ENCODE measurements around the gene TTLL7. TPM values are rescaled to one million over a fixed set of nuclear protein-coding genes. Genes with fewer than 3 reads are reported as not detected.

Gene TTLL7
- total and polyA plus RNA-seq, 9 donors = 2.0 to 21.8 (median 2.8) TPM

DNA sequence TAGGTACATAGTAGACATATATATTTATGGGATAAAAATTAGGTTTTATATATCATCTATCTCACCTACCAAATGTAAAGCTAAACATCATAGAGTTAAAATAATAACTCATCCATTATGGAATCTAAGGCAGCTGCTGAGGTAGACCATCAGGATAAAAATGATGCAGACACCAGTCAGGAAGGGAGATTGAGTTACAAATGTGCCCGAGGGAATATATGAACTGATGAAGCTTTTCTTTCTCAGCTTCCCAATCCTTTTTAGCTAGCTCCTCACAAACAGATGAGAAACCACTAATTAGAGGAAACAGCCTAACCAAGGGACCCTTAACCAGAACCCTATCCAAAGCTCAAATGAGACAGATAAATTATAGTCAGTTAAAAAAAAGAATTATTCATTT is 20.9 kb downstream of the TTLL7 start:
- 85 to 93% (median 92%) methylated on average over 1 of the region's 1 CpG for WGBS, 3 donors
- Histone ChIP-seq H3K36me3 (no peaks in the 10 kb centered on the region), H3K4me1 (ENCODE audit: insufficient read depth) (no peaks in the 10 kb centered on the region), H3K27ac (no peak overlapping the region), H3K27me3 (no peaks in the 10 kb centered on the region), H3K9me3 (no peaks in the 10 kb centered on the region), H3K4me3 (no peak overlapping the region)
- intact Hi-C loops (cut with DNase I) = no loop called here
- no peak for DNase-seq
- TF ChIP-seq, protein P1, sequence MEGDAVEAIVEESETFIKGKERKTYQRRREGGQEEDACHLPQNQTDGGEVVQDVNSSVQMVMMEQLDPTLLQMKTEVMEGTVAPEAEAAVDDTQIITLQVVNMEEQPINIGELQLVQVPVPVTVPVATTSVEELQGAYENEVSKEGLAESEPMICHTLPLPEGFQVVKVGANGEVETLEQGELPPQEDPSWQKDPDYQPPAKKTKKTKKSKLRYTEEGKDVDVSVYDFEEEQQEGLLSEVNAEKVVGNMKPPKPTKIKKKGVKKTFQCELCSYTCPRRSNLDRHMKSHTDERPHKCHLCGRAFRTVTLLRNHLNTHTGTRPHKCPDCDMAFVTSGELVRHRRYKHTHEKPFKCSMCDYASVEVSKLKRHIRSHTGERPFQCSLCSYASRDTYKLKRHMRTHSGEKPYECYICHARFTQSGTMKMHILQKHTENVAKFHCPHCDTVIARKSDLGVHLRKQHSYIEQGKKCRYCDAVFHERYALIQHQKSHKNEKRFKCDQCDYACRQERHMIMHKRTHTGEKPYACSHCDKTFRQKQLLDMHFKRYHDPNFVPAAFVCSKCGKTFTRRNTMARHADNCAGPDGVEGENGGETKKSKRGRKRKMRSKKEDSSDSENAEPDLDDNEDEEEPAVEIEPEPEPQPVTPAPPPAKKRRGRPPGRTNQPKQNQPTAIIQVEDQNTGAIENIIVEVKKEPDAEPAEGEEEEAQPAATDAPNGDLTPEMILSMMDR (IDR thresholded peaks at IDR 0.05) = no peak
- TF ChIP-seq POLR2A (IDR thresholded peaks at IDR 0.05) = no peak
- no peak for TF ChIP-seq EP300 (IDR thresholded peaks at IDR 0.05)

DNA sequence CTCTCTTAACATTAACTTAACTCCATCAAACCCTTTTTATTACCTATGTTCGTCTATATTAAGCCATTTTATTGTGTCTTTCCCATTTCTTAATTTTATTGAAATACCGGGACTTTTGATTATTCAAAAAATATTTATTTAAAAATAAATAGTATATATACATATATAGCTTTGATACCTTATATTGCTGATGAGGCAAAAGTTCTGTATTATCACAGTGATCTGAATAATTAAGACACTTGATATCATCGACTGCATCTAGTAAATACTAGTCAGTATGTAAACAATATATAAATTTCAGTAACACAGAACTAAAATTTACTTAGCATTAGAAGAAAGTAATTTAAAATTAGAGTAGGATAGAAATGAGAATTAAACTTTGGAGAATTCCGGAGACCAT is 22.0 kb downstream of the TTLL7 start:
- 82 to 97% (median 96%) methylated on average over 4 of the region's 4 CpGs for WGBS, 3 donors
- intact Hi-C loops (cut with DNase I) = no loop called here
- TF ChIP-seq POLR2A (IDR thresholded peaks at IDR 0.05) = no peak
- TF ChIP-seq EP300 (IDR thresholded peaks at IDR 0.05) = no peak
- TF ChIP-seq, protein P1 (IDR thresholded peaks at IDR 0.05) = no peak
- no peak overlapping the region for H3K27ac ChIP-seq
- no peaks in the 10 kb centered on the region for H3K27me3 ChIP-seq
- no peaks in the 10 kb centered on the region for H3K4me1 ChIP-seq (ENCODE audit: insufficient read depth)
- no peak overlapping the region for H3K4me3 ChIP-seq
- H3K36me3 ChIP-seq = no peaks in the 10 kb centered on the region
- H3K9me3 ChIP-seq = no peaks in the 10 kb centered on the region
- no peak for DNase-seq

GRCh38 chr1:83970802-83971201 is 28.1 kb downstream of the TTLL7 start:
- no peak for DNase-seq
- 66 to 76% (median 69%) methylated on average over 1 of the region's 1 CpG for WGBS, 3 donors
- H3K4me1 ChIP-seq (ENCODE audit: insufficient read depth) = peaks cover 4% of the 10 kb centered on the region
- H3K27ac ChIP-seq = no peak overlapping the region
- intact Hi-C loops (cut with DNase I) = no loop called here
- H3K4me3 ChIP-seq = no peak overlapping the region
- H3K36me3 ChIP-seq = no peaks in the 10 kb centered on the region
- no peaks in the 10 kb centered on the region for H3K27me3 ChIP-seq
- H3K9me3 ChIP-seq = no peaks in the 10 kb centered on the region
- TF ChIP-seq POLR2A (IDR thresholded peaks at IDR 0.05) (no peak), EP300 (IDR thresholded peaks at IDR 0.05) (no peak)
- TF ChIP-seq, protein P1 (IDR thresholded peaks at IDR 0.05) = no peak

DNA sequence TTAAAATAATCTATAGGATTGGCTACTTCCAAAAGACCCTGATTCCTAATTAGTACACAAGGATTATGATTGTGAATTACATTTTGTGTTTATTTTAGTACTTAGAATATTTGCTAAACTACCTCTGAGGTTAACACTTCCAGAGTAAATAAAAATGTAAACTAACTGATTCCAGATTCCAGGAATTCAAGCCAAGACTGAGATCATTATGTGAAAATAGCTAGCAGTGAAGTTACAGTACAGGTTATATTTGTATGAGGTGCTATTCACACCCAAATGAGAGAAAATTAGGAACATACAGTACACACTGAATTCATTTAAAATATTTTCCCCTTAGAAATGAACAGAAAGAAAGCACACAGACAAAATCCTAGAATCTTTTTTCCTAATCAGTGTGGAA is 28.8 kb downstream of the TTLL7 start:
- intact Hi-C loops (cut with DNase I) = no loop called here
- Histone ChIP-seq H3K4me1 (ENCODE audit: insufficient read depth) (peaks cover 4% of the 10 kb centered on the region), H3K27ac (no peak overlapping the region), H3K27me3 (no peaks in the 10 kb centered on the region), H3K36me3 (no peaks in the 10 kb centered on the region), H3K4me3 (no peak overlapping the region), H3K9me3 (no peaks in the 10 kb centered on the region)
- TF ChIP-seq EP300 (IDR thresholded peaks at IDR 0.05) (no peak), POLR2A (IDR thresholded peaks at IDR 0.05) (no peak)
- TF ChIP-seq, protein P1 (IDR thresholded peaks at IDR 0.05) = no peak
- no peak for DNase-seq

- no peak overlapping the region for H3K4me3 ChIP-seq
- peaks cover 4% of the 10 kb centered on the region for H3K4me1 ChIP-seq (ENCODE audit: insufficient read depth)
- H3K27ac ChIP-seq = no peak overlapping the region
- 79 to 93% (median 88%) methylated on average over 1 of the region's 1 CpG for WGBS, 3 donors
- H3K9me3 ChIP-seq = no peaks in the 10 kb centered on the region
- H3K27me3 ChIP-seq = no peaks in the 10 kb centered on the region
- intact Hi-C loops (cut with DNase I) = no loop called here
- TF ChIP-seq POLR2A (IDR thresholded peaks at IDR 0.05) = no peak
- no peak for TF ChIP-seq EP300 (IDR thresholded peaks at IDR 0.05)
- TF ChIP-seq, protein P1 (IDR thresholded peaks at IDR 0.05) = no peak
- DNase-seq = no peak
- no peaks in the 10 kb centered on the region for H3K36me3 ChIP-seq
Observed at GRCh38 chr1:83967336-83967735, 31.6 kb downstream of the TTLL7 start.

Data from ovary (tissue), 9 donors.